Activated CD4-positive, alpha-beta T cell treated with anti-CD3 and anti-CD28 coated beads, Interleukin-10, Interleukin-2, amounts not matched to agents 100 ng/mL and 50 ng/mL, durations not matched to agents 16 hours and 8 hours (primary cell): ENCODE results near the gene PPP1CA.

Experiments used
- DNase-seq: peaks from one replicate; pipeline ENCODE4 v3.0.0-alpha.2; 2020

The PPP1CA gene

DNA sequence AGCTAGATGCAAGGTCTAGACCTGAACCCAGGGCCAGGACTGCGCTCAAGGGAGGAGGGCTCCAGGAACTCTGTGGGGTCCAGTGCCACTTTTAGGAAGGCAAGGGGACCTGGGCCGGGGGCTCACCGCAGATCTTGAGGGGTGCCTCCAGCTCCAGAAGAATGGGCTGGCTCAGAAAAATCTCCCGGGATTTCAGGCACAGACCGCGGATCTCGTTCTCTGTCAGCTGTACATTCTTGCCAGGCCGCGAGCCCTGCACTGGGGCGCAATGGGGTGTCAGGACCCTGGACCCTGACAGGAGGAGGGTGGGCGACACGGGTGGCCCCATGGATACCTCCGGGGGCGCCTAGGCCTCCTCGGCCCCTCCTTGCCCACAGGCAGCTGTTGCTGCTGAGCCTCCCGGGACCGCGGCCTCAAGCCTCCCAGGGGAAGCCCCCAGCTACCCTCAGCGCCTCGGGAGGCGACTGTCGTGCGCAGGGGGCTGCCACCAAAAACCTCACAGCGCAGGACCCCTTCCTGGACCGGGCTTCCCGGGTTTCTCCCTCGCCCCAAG is 640 bp downstream of the PPP1CA start:
- DNase-seq: no peak

DNA sequence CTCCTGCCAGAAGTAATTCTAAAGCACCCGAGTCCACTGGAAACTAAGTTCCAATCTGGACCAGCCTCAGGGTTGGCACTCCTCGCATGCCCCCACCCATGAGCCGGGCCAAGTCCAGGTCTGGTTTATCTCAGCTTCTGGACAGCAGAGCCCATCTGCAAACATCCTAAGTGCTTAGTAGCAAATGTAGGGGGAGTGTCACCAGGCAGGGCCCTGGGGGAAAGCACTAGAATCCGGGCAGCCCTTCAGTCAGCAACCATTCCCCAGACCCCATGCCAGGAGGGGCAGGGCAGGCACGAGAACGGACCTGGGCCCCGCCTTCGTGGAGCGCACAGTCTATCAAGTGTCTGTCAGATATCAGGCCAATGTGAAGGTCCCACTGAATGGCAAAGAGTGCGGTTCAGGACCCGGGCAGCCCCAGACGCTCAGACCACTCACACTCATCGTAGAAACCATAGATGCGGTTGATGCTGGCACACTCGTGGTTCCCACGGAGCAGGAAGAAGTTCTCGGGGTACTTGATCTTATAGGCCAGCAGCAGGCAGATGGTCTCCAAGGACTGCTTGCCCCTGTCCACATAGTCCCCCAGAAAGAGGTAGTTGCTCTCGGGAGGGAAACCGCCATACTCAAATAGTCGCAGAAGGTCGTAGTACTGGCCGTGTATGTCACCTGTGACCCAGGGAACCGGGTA is 1.3 kb downstream of the PPP1CA start:
- DNase-seq: peak; percentile 42

DNA sequence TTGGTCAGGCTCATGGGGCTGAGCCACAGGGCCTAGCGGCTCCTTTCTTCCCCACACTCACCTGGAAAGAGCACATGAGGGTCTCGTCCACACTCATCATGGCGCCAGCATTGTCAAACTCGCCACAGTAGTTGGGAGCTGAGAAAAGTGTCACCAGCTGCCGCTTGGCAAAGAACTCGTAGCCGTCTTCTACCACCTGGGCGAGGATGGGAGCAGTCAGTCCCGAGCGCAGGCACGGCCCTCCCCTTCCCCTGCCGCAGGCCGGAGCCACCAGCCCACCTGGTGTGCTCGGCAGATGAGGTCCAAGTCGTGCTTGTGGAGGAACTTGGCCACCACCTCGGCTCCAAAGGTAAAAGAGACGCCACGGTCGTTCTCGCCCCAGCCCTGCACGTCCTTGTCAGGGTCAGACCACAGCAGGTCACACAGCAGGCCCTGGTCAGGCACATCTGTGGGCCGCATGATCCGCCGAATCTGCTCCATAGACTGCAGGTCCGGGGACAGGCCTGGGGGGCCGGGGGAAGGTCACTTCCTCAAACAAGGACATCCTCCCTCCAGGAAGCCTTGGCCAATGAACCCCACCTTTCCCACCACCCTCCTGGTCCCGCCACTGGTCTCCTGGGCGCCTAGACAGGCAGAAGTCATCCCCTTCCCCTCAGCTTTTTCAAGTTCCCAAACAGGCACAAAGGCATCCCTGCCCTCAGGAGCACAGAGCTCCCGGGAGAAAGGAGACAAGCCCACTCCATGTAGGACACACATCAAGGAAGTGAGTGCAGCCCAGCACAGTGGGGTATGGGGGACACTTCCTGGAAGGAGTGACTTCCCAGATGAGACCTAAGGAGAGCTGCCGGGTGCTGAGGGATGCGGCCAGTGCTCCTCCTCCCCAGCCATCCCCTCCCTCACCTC is 2.7 kb downstream of the PPP1CA start:
- DNase-seq: no peak

DNA sequence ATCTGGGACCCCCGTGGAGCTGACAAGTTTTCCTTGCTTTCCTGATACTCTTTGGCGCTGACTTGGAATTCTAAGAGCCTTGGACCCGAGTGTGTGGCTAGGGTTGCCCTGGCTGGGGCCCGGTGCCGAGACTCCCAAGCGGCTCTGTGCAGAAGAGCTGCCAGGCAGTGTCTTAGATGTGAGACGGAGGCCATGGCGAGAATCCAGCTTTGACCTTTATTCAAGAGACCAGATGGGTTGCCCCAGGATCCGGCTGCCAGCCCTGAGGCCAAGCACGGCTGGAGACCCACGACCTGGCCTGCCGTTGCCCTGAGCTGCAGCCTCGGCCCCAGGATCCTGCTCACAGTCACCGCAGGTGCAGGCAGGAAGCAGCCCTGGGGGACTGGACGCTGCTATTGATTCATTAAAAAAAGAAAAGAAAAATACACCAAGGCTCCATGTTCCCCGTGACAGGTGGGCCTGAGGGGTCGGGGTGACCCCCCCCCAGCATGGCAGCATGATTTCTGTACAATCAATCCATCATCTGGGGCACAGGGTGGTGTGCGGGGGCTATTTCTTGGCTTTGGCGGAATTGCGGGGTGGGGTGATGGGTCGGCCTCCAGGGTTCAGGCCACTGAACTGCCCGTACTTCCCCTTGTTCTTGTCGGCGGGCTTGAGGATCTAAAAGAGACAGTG is 3.5 kb downstream of the PPP1CA start:
- DNase-seq: no peak

DNA sequence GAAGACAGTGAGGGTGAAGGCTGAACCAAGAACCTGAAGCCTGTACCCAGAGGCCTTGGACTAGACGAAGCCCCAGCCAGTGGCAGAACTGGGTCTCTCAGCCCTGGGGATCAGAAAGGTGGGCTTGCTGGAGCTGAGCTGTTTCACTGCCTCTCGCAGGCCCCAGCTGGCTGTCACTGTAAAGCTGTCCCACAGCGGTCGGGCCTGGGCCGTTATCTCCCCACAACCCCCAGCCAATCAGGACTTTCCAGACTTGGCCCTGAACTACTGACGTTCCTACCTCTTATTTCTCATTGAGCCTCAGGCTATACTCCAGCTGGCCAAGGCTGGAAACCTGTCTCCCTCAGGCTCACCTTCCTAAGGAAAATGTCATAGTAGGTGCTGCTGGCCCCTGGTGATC is 4.1 kb downstream of the PPP1CA start:
- no peak for DNase-seq

DNA sequence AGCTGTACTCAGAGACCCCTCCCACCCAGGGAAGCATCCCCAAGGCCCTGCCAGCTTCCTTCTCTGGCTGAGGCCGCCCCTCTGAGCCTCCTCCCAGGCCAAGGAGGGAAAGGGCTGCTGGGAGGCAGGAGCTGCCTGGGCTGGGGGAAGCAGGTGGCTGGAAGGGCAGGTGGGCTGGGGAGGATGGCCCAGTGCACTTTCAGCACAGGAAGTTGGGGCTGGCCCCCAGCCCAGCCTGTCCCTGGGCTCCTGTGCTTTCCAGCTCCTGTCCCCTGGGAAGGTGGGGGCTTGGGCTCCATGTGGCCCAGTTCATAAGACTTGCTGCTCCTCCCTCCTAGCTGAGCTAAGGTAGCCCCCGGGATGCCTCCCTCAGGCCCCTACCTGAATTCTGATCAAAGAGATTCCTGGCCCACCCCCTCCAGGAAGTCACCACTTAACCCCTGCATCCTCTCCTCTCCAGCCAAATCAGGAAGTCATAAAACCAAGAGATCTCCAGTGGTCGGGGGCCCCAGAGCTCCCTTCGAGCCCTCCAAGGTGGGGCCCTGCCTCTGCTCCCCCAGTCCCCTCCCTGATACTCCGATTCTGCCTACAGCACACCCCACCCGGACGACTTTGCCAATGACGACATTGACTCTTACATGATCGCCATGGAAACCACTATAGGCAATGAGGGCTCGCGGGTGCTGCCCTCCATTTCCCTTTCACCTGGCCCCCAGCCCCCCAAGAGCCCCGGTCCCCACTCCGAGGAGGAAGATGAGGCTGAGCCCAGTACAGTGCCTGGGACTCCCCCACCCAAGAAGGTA is 4.9 kb downstream of the PPP1CA start:
- DNase-seq: no peak

DNA sequence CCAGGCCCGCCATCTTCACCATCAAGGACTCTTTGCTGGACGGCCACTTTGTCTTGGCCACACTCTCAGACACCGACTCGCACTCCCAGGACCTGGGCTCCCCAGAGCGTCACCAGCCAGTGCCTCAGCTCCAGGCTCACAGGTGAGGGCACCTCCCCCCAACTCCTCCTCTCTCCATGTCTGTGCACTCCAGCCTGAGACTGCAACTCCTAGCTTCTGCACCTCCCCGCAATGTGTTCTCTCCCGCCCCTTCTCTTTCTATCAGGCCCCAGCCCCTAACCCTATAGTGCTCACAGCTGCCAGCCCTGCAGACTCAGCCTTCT is 5.4 kb downstream of the PPP1CA start:
- no peak for DNase-seq

DNA sequence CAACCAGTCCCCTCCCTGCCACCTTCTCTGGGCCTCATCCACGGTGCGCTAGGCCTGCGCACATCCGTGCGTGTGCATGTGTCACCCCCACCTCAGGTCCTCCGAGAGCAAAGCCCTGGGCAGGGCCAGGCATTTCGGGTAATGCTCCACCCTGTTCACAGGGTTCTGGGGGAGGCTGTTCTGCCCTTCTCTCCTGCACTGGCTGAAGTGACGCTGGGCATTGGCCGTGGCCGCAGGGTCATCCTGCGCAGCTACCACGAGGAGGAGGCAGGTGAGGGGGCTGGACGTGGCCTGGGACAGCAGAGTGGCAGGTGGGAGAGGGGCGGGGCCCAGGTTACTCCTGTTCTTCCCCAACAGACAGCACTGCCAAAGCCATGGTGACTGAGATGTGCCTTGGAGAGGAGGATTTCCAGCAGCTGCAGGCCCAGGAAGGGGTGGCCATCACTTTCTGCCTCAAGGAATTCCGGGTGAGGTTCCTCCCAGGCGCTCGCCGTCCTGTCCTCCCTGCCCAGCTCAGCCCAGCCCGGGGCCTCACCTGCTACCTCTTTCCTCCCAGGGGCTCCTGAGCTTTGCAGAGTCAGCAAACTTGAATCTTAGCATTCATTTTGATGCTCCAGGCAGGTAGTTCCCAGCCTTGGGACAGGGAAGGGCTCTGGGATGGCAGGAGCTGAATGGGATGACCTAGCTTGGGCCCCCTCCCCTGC is 6.0 kb downstream of the PPP1CA start:
- no peak for DNase-seq

DNA sequence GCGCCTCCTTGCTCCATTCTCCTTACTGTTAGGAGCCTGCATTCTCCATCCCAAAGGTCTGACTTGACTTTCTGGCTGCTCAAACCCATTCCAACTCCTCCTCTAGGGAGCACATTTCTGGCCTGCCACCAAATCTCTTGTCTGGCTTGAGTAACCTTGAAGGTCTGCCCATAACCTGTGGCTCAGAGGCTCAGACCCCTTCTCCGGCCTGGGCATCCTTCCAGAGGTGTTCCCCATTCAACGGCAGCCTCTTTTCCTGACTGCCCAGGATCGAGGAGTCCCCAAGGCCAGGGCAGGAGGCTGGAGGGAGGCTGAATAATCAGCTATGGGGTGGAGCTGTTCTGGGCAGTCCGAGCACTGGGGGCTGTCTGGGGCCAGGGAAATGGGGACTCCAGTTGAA is 7.7 kb downstream of the PPP1CA start:
- DNase-seq: no peak

DNA sequence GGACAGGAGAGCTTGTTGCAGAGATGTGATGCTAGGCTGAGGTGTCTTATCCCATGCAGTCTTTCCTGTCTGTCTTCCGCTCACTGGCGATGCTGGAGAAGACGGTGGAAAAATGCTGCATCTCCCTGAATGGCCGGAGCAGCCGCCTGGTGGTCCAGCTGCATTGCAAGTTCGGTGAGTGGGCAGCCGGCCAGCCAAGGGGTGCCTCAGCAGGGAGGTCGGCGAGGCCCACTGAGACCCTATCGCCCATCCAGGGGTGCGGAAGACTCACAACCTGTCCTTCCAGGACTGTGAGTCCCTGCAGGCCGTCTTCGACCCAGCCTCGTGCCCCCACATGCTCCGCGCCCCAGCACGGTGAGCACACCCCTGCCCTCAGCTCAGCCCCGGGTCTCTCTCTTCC is 8.2 kb downstream of the PPP1CA start:
- no peak for DNase-seq

DNA sequence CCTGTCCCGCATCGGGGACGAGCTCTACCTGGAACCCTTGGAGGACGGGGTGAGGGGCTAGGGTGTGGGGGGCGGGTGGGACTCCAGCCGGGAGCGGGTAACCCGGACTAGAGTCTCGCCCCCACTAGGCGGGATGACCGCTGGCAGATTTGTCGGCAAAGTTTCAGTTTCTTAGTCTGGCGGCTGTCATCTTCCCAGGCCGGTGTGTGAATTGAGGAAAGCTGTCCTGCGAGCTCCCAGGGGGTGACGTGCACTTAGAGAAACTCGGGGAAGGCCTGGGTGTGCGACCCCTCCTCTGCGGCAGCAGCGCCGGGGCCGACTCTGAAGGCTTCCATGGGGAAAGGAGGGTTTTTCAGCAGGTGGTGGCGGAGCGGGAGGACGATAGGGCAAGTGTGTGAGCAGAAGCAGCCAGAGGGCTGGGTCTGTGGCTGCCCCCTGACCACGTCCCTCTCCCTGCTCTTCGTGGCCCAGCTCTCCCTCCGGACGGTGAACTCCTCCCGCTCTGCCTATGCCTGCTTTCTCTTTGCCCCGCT is 9.4 kb downstream of the PPP1CA start:
- DNase-seq: no peak

DNA sequence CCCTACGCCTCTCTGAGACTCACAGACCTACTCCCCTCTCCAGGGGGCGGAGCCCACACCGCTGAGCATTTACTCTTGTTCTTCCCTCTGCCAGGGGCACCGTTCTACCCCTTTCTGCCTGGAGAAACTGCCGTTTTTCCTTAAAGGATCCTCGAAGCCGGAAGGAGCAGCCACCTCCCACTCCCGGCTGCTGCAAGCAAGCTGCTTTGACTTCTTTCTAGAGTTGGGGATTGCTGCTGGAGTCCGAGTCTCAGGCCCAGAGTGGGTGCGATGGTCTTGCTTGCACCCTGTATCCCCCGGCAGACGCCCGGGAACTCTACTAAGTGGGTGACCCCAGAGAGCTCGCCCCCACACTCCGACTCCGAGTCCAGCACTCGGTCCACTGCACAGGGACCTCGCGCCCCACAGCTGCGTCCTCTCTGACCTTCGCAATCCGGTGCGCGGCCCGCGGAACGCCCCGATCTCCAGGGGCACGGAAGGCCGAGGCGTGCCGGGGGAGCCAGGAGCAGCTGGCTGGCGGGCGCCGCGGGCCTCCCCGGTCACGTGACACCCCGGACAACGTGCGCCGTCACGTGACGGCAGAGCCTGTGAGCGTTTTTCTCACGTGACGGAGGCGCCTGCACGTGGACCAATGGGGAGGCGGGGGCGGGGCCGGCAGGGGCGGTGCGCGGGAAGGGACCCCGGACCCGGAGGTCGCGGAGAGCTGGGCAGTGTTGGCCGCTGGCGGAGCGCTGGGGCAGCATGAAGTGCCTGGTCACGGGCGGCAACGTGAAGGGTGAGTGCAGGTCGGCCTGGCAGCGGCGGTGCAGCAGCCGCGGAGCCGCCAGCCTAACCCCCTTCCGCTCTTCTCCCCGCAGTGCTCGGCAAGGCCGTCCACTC is 10.1 kb downstream of the PPP1CA start, which contains the start of gene RAD9A:
Gene RAD9A, plus strand, starts transcription at position 683 of the 879 bp plus-strand sequence. Its CDS starts 59 bp downstream, at position 742.
- DNase-seq: peak; percentile 96

DNA sequence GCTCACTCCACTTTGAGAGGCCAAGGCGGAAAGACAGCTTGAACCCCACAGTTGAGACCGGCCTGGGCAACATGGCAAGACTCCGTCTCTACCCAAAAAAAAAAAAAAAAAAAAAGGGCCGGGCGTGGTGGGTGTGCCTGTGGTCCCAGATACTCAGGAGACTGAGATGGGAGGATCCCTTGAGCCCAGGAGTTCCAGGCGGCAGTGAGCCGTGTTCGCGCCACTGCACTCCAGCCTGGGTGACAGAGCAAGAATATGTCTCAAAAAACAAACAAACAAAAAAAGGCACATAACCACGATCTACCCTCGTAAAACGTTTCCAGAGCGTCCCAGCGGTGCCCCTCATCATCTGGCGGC is 10.7 kb downstream of the PPP1CA start:
- no peak for DNase-seq

DNA sequence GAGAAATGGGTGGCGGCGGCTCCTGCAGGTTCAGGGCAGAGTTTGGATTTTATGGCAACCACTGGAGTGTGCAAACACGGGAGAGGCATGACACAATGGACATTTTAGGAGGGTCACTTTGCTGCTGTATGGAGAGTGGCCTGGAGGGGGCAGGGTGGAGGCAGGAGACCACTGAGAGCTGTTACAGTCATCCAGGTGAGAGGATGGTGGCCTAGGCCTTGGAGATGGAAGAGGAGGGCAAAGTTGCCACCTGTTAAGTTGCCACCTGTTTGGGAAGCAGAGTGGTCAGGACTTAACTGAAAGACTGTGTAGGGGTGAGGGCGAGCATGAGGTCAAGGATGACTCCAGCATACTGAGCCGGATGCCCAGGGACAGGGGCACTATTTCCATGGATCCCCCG is 12.2 kb downstream of the PPP1CA start:
- peak; percentile 58 for DNase-seq

DNA sequence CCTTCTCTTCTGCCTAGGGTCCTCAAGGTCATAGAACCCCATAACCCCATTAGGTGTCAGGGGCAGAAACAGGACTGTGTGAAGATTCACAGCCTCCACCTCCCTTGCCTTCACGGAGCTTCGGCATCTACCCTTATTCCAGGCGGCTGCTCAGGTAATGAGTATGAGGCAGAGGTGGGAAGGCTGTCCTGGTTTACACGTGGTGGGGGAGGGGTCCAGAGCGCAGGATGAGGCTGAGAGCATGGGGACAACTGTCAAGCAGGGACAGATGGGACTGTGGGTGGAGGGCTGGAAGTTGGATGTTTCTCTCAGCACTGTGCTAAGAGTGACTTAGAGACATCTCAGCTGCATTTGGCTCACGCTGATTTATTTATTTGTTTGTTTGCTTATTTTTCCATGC is 14.1 kb downstream of the PPP1CA start:
- DNase-seq: no peak

DNA sequence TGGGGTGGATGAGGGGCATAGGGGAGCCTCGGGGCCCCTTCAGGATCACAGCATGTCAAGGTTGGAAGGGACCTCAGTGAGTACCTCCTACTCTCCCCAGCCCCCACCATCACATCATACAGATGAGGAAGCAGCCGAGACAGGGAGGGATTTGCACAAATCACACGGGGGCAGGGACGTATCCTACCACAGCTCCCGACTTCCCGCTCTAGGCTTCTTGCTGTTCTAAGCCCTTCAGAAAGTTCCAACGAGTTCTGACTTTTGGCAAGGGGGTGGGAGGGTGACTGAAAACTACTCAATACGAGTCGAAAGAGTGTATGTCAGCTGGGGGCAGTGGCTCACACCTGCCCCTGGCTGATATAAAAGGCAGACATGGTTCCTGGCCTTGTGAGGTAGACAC is 14.6 kb downstream of the PPP1CA start:
- DNase-seq: no peak

DNA sequence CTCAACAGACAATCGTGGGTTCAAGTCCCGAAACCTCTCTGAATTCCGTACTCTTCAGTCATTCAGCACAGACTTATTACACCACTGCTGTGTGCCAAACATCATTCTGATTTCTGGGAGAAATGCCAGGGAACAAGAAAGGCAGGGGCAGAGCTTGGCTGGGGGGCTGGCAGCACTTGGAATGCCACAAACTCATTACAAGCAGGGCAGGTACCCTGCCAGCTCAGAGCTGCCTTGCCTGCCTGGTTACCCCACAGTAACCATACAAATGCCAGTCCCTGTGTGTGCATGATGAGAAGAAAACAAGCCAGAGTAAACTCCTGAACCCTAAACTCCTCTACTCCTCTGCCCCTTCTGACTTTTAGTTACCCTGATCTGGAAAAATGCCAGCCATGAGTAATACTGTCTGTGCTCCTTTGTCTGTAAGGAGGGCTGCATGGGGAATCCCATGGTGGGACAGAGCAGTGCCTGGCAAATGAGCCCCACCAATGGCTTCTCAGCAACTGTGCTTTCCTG is 16.7 kb downstream of the PPP1CA start:
- DNase-seq: no peak

DNA sequence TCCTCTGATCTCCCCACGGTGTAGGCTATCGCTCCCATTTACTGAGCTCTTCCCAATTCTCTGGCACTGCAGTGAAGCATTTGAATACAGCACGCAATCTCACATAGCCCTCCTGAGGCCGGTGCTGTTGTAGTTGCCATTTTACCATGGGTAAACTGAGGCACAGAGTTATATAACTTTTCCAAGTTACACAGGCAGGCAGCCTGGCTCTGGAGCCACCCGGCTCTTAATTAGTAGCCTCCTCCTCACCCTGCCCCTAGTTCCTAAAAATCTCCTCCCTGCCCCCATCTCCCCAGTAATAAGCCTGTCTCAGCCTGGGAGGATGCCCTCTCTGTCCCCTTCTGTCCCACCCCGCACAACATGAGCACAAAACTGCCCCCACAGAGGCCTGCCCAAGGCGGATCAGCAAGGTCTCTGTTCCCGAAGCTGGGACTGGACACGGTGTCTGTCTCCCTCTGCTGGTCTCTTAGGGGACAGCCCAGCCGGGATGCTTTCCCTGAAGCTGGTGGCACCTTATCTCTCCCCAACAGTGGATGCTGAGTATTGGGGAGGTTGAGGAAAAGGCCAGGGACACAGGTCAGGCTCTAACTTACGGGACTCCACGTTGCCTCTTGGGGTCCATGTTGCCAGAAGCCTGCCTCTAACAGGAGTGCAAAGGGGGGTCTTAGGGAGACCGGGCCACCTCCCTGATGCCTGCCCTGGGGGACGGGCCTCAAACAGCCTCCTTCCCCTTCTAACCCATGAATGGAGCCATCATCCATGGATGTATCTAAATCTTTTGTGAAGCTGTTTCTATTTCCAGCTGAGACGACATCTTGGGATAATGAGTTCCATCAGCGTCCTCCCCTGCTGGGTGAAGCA is 19.2 kb downstream of the PPP1CA start:
- peak; percentile 86 for DNase-seq

DNA sequence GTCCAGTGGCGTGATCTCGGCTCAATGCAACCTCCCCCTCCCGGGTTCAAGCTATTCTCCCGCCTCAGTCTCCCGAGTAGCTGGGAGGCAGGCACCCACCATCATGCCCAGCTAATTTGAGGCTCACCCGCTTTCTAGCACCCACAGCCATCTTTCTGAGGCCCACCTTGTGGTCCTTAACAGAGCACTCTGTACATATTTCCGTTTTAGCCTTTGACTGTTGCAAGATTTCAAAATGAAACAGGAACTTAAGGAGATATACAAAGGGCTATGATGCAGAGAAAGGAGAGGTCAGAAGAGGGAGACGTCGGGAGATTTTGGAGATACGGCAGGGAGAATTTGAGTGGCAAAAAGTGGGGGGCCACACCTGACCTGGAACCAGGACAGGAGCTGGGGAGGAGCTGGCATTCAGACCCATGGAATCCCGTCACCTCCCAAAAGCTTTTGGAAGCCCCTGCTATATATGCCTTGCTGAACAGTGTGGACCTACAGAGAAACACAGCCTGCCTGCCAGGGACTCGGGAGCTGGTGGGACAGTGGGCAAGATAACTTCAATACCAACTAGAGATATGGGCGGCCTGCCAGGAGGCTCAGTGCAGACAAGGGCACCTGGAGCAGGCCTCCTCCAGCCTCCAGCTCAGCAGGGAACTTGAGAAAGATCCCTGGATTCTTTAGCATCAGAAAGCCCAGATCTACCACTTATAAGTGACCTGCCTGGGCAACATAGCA is 20.2 kb downstream of the PPP1CA start:
- DNase-seq: no peak
